Activated gamma-delta T cell treated with anti-CD3 and anti-CD28 coated beads, Interleukin-2, amount 50 U/mL, for 16 hours (primary cell): ENCODE measurements around the gene SLC37A1.
A peak's percentile ranks its signal among the peaks of the same experiment; 100 is the strongest.

Experiments
- DNase-seq: peaks from one replicate; pipeline ENCODE4 v3.0.0-alpha.2; 2020; ENCODE audit warnings: low read depth

Gene SLC37A1

DNA sequence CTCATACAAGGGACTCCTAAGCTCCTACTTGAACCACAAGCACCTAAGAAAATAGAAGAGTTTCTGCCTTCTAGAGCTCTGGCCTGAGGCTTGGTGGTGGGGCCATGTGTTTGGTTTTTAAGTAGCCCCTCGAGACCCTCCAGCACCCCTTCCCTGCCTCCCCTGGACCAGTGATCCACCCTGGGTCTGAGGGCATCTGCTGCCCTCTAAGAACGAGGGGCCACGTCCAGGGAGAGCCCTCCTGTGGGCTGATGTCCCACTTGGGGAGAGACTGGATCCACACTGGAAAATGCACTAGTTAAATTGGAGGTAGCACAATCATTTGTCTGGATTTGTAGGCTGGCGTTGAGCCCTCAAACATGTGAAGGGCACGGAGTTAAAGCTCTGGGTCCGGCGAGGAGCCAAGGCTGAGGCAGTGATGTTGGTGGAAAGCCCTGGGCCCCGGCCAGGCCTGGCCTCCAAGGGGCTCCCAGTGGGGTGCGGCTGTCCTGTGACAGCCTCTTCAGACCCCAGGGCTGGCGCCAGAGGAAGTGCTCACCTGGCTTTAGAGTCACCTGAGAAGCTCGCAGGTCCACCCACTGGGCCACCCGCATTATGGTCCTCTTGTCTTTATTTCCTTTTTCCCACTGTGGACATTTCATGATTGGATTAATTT lies 65.2 kb downstream of the SLC37A1 start:
- DNase-seq, result no peak

DNA sequence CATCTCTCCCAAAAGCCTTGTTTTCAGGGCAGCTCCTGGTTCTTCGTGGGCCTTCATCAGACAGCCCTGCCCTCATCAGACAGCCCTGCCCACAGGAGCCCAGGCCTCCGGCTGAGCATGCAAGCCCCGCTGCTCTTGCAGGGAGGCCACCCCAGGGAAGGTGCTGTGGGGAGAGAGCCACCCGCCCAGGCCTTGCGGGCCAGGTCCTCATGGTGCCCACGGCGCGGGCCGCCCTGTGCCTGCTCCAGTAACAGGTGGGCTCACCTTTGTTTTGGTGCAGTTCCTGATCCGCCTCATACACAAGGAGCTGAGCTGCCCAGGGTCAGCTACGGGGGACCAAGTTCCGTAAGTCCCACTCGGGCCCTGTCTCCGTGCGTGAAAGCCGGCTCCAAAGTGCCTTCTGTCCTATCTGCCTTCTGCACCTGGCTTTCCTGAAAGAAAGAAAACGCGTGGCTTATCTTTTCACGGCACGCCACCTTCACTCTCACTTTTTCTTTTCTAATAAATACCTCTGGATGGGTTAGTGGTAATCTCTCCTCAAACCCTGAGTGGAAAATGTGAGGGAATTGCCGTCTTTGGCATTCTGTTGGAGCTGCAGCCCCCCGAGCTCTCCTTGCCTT lies 65.9 kb downstream of the SLC37A1 start:
- DNase-seq, result no peak

DNA sequence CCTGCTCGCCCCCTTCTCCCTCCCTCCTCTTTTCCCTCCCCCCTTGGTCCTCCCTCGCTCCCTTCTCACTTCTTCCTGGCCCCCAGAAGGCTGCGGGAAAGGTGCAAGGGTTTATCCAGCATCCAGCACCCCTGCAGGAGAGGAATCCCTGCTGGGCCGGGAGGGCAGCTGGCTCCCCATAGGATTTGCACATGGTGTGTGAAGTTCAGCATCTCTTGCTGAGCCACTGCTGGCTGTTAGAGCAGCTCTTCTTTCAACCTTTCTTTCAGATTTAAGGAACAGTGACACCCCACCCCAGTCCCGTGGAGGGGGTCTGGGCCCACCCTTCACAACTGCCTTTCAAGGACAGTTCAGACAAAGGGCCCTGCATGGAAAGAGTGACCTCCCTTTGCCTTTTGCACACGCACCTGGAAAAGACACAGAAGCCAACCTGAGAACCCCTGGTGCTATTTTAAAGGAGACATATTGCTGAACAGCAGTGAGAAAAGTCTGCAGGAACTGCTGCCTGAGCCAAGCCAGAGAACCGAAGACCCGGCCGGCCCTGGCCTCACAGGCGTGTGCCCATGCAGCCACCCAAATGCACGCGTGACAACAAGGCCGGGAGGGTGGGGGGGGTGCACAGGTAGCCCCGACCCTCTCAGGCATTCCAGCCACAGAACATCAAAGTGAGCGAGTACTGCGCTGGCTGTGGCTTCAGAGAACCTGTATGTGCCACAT lies 66.6 kb downstream of the SLC37A1 start:
- DNase-seq, result no peak

DNA sequence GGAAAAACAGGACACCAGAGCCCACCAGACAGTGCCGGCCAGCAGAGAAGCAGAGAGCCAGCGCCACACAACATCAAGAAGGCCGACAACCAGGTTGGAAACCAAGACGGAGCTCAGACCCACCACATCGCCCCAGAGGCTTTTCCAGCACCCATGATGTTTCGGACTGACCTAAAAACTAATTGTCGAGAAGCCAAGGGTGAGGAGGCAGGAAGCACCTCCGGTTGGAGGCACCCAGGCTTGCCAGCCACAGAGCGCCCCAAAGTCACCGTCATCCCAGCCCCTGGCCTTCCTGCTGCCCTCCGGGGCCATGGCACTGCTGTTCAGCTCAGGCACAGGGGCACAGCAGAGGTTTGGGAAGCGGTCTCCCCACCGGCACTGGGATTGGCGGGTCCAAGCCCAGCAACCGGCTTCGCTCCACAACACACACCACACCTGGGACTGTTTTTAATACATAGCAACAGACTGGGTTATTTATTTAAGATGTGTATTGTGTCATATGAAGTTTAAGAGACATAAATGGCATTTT lies 67.2 kb downstream of the SLC37A1 start:
- DNase-seq, result no peak

DNA sequence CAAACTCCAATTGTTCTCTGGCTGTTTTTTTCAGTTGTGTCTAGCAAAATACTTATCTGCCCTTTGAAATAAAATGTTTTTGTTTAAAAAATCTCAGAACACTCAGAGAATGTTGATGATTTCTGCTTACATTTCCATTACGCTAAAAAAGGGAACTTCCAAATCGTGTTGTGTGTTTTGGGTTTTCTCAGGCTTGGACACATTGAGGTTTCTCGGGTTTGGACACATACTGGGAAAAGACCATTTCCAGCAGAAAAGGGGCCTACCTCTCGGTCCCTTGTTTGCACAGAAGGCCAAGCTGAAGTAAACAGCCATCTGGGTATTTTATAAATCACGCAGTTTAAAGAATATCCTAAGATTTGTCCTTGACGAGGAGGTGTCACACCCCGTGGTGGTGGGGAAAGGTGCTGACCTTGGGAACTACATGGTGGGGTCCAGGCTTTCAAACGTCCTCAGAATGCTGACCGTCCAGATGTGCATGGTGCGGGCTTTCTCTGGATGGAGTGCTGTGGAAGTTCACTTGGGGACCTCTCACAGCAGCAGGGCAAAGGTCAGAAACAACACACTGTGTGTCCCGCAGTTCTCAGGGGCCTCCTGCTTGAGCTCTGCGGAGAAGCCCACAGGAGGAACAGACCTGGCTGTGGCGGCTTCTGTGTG lies 67.8 kb downstream of the SLC37A1 start:
- DNase-seq, result no peak

DNA sequence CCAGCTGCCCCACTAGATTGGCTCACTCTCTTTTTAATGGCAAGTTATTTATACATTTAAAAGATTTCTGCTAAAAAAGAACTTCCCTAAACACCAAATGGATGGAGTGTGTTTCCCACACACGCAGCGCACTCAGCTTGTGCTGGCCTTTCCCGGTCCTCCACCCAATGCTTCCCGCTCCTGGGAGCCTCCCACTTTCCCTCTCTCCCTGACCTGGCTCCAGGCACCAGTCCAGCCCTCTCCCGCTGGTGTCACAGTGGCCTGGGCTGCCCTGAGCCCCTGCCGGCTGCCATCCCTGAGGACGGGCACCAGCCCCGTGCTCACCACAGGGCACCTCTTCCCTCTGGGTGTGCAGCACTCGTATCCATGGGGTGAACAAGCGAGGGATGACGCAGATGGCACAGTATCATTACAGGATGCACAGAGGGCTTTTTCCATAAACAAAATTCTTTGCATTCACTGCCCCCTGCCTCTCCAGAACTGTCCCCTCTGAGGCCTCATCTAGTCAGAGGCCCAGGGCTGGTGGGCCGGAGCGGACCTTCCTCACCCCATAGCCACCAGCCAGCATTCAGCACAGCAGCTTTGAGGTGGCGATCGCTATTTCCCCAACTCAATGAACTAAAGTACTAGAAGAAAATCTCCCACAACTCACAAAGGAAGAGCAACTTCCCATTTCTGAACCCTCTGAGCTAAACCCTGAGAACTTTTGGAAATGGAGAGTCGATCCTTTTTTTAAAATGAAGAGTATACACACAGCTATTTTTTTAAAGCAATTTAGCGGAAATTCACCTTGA lies 68.5 kb downstream of the SLC37A1 start:
- DNase-seq, result no peak

DNA sequence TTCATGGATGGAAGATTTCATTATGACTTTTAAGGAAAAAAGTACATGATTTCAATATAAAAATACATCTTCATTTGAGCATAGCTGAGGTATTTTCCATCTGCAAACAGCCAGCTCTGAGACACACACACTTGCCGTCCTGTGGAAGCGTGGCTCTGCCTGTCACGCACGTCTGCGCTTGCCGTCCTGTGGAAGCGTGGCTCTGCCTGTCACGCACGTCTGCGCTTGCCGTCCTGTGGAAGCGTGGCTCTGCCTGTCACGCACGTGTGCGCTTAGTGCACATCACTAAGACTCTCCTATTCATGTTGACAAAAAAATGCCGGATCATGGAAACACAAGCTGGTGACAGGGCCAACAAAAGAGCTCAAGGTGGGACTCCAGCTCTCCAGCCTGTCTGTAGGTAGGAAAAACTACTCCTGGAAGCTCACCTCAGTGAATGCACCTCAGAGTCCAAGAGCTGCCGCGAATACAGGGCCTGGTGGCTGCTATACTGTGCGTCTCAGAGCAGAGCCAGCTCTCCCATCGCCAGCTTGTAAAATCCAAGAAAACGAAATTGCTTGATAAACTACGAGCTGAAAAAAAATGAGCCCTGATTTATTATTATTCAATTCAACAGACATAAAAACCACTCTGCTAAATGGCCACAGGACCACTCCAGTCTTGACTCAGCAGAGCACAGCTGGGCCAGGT lies 69.3 kb downstream of the SLC37A1 start:
- DNase-seq, result no peak

DNA sequence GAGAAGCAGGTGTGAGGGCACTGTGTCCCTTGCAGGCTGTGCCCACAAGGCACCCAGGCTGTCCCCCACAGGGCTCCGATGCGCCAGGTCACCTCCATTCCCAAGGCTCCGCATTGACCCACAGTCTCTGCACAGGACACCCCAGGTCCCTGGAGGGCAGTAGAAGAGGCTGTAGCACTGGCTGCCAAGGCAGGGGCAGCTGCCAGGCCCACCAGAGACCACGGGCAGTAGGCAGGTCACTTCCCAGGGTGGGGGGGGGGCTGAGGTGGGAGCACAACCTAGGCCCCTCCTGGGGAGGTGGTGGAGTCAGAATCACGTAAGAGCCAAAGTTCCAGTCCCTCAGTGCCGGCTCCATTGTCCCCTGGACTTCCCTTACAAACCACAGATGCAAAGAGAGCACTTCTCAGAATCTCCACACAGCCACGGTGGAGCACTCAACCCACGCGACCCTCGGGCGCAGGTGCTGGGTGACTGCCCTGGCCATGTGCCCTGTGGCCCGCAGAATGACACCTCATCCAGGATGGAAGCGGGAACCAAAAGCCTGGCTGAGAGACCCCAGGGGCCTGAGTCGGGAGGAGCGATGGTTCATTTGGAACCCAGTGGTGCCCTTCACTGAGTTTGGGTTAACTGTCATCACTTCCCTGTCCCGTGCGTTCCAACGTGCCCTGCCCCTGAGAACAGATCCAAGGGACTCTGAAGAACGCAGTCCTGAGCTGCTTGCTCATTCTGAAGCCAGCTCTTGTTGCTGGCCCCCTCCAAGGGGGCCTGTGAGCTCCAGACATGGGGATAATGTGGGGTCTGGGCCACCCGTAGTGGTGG lies 70.0 kb downstream of the SLC37A1 start:
- DNase-seq, result no peak

DNA sequence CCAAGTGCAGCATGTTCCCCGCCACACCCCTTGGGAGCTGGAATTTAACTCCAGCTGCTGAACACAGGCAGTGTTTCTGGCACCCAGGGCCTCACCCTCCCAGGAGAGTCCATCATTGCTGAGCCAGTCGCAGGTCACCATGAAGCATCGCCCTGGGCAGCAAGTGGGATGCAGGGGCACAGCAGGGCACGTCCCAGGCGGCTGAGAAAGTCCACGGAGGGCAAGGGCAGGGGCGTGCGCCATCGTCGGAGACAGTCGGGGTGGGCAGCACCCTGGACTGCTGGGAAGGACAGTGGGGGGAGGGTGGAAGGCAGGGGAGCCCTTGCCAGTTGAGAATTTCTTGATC lies 70.6 kb downstream of the SLC37A1 start:
- no peak for DNase-seq

DNA sequence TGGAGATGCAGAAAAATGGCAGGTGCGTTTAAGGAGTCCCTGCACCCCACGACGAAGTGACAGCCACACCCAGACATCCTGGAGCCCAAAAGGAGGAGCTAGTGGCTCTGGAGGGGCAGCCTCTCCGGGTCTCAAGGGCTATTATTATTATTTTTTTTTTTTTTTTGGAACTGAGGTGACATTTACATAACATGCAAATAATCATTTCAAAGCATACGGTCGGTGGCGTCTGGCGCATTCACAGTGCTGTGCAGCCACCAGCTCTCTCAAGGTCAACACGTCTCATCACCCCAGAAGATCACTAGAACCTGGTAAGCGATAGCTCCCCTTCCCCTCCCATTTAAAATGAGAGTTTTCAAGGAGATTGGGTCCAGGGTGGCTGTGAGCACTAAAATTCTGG lies 72.2 kb downstream of the SLC37A1 start:
- DNase-seq, result no peak

DNA sequence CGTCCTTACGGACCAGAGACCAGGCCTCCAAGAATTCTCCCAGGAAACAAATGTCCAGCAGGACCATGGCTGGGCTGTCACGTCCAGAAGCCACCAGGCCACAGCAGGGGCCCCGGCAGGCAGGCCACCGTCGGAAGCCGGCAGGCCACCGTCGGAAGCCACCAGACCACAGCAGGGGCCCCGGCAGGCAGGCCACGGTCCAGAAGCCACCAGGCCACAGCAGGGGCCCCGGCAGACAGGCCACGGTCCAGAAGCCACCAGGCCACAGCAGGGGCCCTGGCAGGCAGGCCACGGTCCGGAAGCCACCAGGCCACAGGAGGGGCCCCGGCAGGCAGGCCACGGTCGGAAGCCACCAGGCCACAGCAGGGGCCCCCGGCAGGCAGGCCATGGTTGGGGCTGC lies 72.8 kb downstream of the SLC37A1 start:
- DNase-seq, result no peak

DNA sequence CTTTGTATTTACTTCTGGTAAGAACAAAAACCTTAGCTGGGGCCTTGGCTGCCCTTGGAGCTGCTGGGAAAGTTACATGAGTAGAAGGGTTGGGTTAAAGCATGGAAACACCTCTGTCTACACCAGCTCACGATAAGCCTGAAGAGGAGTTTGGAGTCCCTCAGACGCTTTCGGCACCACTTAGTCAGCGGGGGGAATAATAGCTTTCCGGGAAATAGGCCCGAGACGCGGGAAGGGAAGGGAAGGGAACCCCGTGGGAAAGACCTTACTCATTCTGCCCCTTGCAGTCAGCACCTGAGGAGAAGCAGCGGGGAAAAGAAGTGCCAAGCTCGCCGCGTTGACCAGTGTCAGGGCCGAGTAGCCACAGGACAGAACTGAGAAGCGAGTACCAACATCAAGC lies 73.4 kb downstream of the SLC37A1 start:
- no peak for DNase-seq

DNA sequence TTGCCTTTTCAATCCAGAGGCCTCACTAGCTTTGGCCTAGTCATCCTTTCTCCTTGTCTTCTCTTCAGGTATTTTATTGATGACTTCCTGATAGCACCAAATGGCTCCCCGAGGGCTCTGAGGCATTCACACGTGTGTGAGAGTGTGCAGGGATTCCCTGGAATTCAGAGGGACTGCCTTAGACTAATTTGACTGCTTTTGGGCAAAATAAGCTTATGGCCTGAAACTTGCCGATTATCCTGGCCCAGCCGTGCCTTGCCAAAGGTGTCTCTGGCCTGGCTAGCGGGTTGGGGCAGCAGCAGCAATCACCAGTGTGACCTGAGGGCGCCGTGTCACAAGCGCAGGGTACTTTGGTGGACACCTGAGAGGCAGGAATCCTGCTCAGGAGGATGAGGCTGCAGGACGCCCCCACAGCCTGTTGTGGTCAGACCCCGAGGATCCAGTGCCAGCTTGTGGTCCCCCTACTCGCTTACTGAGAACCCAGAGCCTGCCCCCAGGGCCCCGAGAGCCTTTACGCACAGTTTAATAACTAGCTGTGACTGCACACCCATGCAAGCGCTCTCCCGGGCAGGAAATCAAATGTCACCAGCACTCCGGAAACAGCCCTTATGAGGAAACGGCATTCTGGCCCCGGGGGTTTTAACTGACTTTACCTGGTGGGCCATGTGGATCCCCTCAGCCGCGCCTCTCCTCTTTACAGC lies 76.9 kb downstream of the SLC37A1 start:
- DNase-seq, result no peak

DNA sequence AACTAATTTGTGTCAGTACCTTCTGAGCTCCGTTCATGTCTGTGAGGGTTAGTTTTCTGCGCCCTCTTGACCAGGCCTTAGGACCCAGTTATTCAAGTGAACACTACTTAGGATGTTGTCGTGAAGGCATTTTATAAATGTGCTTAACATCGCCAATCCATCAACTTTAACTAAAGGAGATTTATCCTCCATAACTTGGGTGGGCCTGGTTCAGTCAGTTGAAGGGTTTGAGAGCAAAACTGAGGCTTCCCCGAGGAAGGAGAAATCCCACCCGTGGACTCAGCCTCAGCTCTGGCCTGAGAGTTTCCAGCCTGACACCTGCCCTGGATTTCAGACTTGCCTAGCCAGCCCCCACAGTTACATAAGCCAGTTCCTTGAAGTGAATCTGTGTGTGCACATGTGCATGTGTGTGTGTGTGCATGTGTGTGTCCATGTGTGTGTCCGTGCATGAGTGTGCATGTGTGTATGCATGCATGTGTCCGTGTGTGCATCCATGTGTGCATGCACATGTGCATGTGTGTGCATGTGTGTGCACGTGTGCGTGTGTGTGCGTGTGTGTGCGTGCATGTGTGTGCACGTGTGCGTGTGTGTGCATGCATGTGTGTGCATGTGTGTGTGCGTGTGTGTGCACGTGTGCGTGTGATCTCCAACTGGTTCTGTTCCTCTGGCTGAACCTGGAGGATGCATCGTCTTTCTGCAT lies 77.7 kb downstream of the SLC37A1 start:
- DNase-seq, result no peak

DNA sequence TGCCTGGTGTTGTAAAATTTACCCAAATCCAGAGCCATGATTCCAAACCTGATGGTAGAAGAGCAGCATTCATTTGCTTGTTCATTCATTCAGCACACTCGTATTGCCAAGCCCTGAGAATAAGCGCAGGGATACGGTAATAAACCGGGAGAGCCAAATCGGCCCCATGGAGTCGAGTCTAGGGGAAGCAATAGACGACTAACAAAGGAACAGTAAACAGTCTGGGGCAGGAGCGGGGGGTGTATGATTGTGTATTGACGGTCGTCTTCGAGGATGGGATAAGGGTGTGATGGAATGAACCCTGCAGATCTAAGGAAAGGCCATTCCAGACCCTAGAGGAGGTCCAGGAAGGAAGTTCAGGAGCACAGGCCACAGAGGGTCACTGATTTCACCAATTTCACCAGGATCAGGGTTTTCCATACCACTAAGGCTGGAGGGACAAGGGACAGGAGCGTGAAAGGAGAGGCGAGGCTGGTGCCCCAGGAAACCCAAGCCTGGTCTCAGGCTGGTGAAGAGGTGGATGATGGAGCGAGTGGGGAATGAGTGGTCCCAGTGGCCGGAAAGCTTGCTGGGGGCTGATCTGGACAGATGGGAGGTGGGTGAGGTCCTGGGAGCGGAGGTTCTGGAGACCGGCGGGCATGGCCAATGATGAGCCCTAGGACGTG lies 78.6 kb downstream of the SLC37A1 start:
- no peak for DNase-seq

DNA sequence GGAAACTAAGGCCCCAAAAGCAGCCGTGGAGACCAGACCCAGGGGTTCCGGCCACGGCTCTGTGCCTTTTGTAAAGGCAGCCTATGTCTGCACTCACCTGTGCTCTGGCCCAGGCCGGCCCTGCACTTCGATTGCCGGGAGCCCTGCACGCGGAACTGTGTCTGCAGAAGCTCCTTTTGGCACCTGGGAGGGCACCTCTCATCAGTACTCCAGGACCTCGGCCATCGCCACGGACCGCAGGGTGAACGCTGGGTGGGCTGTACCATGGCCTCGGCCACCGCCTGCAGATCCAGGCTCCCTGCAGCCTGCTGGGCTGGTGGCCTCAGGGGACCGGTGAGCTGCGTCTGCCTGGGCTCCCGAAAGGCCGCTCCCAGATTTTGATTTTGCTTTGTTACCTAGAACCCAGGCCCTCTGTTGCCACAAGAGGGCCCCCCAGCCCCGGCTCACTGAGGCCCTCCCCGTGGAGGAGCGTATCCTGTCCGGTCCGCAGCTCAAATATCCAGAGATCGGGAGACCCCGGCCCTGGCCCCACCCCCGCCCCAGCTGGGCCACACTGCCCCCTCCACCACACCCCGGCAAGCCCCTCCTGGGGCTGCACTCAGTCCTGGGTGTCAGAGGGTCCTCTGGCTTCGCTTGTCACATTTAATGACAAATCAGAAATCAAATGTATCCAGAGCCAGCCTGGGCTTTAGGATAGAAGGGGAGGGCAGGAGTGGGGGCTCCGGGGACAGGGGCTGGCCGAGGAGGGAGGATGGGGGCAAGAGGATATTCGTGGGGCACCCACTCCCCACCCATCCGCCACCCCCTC lies 79.6 kb downstream of the SLC37A1 start:
- peak; percentile 43 for DNase-seq

DNA sequence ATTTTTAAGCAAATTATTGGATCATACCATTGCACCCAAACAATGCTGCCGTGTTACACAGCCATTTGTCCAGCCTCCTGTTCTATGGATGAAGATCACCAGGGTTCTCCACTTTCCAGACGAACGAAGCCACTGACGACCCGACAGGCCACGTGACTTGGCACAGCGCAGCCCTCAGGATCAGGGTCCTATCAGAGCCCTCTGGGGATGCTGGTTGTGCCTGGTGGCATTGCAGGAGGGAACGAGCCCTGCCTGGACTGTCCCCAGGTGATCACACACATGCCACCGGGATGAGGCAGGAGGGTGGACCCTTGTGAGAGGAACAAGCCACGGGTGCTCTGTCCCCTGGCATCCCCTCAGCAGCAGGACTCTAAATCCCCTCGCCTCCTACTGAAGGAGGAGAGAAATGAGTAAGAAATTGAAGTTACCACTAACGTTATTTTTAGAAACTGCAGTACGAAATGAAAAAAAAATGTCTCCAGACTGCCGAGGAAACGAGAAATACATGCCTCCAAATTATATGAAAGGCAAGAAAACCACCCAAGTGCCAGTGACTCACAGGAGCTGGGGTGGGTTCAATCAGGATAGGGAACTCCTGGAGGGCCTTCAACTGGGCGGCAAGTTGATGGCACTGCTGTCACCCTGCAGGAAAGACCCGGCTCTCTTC lies 81.1 kb downstream of the SLC37A1 start:
- no peak for DNase-seq
